K562 (cell line): Measurements from ENCODE around the gene PRCC. TPM values are rescaled to one million over a fixed set of nuclear protein-coding genes. Genes with fewer than 3 reads are reported as not detected.
A peak's percentile ranks its signal among the peaks of the same experiment; 100 is the strongest.

ENCODE experiments used
- ATAC-seq: fragments of 200-7000 bp; cut with Tn5 transposase; 3 replicates; pipeline ENCODE4 v1.9.1; 2020; ENCODE audit warnings: moderate library complexity
- BruUV-seq: library from RNA; stranded (reverse); fragments of 400-500 nt; replicated peaks from 2 replicates; lab custom pipeline; 2021; lab: Mats Ljungman, UMichigan
- CTCF ChIA-PET: fragments of 300-600 bp; formaldehyde crosslinking; extraction: SDS; loops from one replicate; lab custom pipeline; 2021; ENCODE audit warnings: low intra/inter-chr PET ratio; lab: Yijun Ruan, JAX
- POLR2A ChIA-PET: fragments of 300-600, 350-650 bp; sonication (Branson Sonifier 250); formaldehyde crosslinking; extraction: SDS; loops from one replicate; lab custom pipeline; 2021; ENCODE audit warnings: antibody characterized with exemption, inconsistent platforms; lab: Yijun Ruan, JAX
- DNase-seq, 4 experiments: peaks; one replicate each; pipeline versions ENCODE4 v3.0.0 to v3.0.0-alpha.2; 2011 to 2018; ENCODE audit warnings: low spot score in 3 of 4, mixed read lengths in 3 of 4; ENCODE audit errors: extremely low read depth in 1 of 4
- FAIRE-seq: peaks from 2 replicates; lab custom pipeline; 2011; peaks lifted over from hg19 to GRCh38; lab: Jason Lieb, UNC
- H2AFZ ChIP-seq: 2 replicates; pipeline ENCODE4 v1.6.0; 2011; ENCODE audit warnings: low read depth, low read length, control low read depth, inconsistent platforms
- H3K27ac ChIP-seq: fragments of 200-600 bp; 3 replicates; pipeline ENCODE4 v1.8.0; 2011; ENCODE audit warnings: low read depth, mild to moderate bottlenecking, control low read depth, inconsistent platforms, low read length, moderate library complexity, mixed read lengths; ENCODE audit errors: extremely low read depth
- H3K27me3 ChIP-seq, 2 experiments: fragments of 300-600 bp in 1 of 2; 2 replicates in 1 of 2; 3 replicates in 1 of 2; pipeline versions ENCODE4 v1.6.0 to v1.8.0; 2011; ENCODE audit warnings: inconsistent platforms in 2 of 2, low read length in 2 of 2, mild to moderate bottlenecking in 1 of 2, mixed read lengths in 1 of 2, moderate library complexity in 1 of 2; ENCODE audit not compliant: control insufficient read depth in 2 of 2, insufficient read depth in 2 of 2
- H3K36me3 ChIP-seq: fragments of 300-600 bp; 3 replicates; pipeline ENCODE4 v1.8.0; 2011; ENCODE audit warnings: mild to moderate bottlenecking, low read length, inconsistent platforms; ENCODE audit not compliant: control insufficient read depth, insufficient read depth
- H3K4me1 ChIP-seq, 2 experiments: fragments of 200-600 bp in 1 of 2; replicated peaks in 1 of 2; 2 replicates in 1 of 2; 3 replicates in 1 of 2; pipeline versions ENCODE4 v1.5.1 to v1.8.0; 2011; ENCODE audit warnings: inconsistent platforms in 2 of 2, low read length in 2 of 2, mild to moderate bottlenecking in 1 of 2, mixed read lengths in 1 of 2, moderate library complexity in 1 of 2; ENCODE audit not compliant: control insufficient read depth in 2 of 2, insufficient read depth in 2 of 2
- H3K4me2 ChIP-seq: 2 replicates; pipeline ENCODE4 v1.6.1; 2011; ENCODE audit warnings: low read length, control low read depth, inconsistent platforms, mixed read lengths; ENCODE audit not compliant: insufficient read depth
- H3K4me3 ChIP-seq: fragments of 200-600 bp; sonication (generic), shearing (Covaris generic); 2 replicates; pipeline ENCODE4 v1.5.1; 2016; ENCODE audit warnings: control low read depth, inconsistent platforms
- H3K79me2 ChIP-seq: fragments of 200-600 bp; 3 replicates; pipeline ENCODE4 v1.8.0; 2011; ENCODE audit warnings: low read length, inconsistent platforms; ENCODE audit not compliant: control insufficient read depth, insufficient read depth
- H3K9ac ChIP-seq, 2 experiments: 2 replicates each; pipeline versions ENCODE4 v1.6.0 to v1.6.1; 2011; ENCODE audit warnings: low read depth in 2 of 2, low read length in 2 of 2, control low read depth in 1 of 2, inconsistent platforms in 1 of 2, mild to moderate bottlenecking in 1 of 2, mixed read lengths in 1 of 2; ENCODE audit not compliant: insufficient read depth in 1 of 2
- H3K9me1 ChIP-seq: one replicate; pipeline ENCODE4 v1.6.0; 2011; ENCODE audit warnings: inconsistent platforms, mild to moderate bottlenecking, low read length, moderate library complexity; ENCODE audit not compliant: control insufficient read depth, insufficient read depth
- H3K9me3 ChIP-seq: replicated peaks from 2 replicates; pipeline ENCODE4 v1.5.1; 2011; ENCODE audit warnings: low read depth, low read length, inconsistent platforms; ENCODE audit not compliant: control insufficient read depth, insufficient read depth
- H4K20me1 ChIP-seq: replicated peaks from 2 replicates; pipeline ENCODE4 v1.6.1; 2011; ENCODE audit warnings: low read length, inconsistent platforms, mixed read lengths; ENCODE audit not compliant: control insufficient read depth, insufficient read depth
- ARID2 ChIP-seq: fragments of 450-650 bp; IDR thresholded peaks from 2 replicates; pipeline ENCODE4 v1.6.1; 2017; ENCODE audit warnings: antibody characterized with exemption, mild to moderate bottlenecking
- POLR2A ChIP-seq: fragments of 450-650 bp; conservative IDR thresholded peaks from 2 replicates; pipeline ENCODE4 v1.6.1; 2016
- POLR2AphosphoS5 ChIP-seq: IDR thresholded peaks from 2 replicates; pipeline ENCODE4 v1.6.1; 2011; ENCODE audit warnings: mild to moderate bottlenecking, low read depth, low read length, moderate library complexity; ENCODE audit not compliant: control insufficient read depth, insufficient read depth
- RAD21 ChIP-seq, 2 experiments: fragments of 250-450 bp in 1 of 2; fragments of 450-650 bp in 1 of 2; sonication (Bioruptor Pico) in 1 of 2; formaldehyde crosslinking in 1 of 2; IDR thresholded peaks in 1 of 2; conservative IDR thresholded peaks in 1 of 2; 2 replicates each; pipeline versions ENCODE4 v1.4.0 to v1.8.0; 2020 to 2022; ENCODE audit warnings: mild to moderate bottlenecking in 2 of 2, moderate library complexity in 1 of 2
- SUPT5H ChIP-seq: fragments of 450-650 bp; IDR thresholded peaks from 2 replicates; pipeline ENCODE4 v1.6.1; 2016
- WGBS: fragments of 100-300 bp; shearing (Covaris generic); methylation state at CpG from one replicate; pipeline ENCODE4 v1.1.6; 2016; ENCODE audit warnings: low coverage, mixed read lengths; ENCODE audit not compliant: insufficient coverage; ENCODE audit errors: missing lambda C conversion rate; 5-methylcytosine and 5-hydroxymethylcytosine counted together
- in situ Hi-C: fragments of 300-500 bp; cut with MboI; formaldehyde crosslinking; loops from 4 replicates; pipeline ENCODE4 v1.15.0; 2018; ENCODE audit warnings: inconsistent platforms, mixed read lengths
- intact Hi-C: fragments of 100-400 bp; cut with micrococcal nuclease; formaldehyde crosslinking; loops from 2 replicates; pipeline ENCODE4 v1.14.2; 2022
- polyA plus RNA-seq, 8 experiments: library from polyadenylated mRNA; depleted of rRNA in 4 of 8; stranded (reverse) in 5 of 8; unstranded in 3 of 8; fragments of >200 nt; fragmentation: Nextera tagmentation in 2 of 8; fragmentation: Illumina TruSeq in 1 of 8; extraction: Ambion mirVana in 2 of 8; extraction: Trizol in 1 of 8; gene quantifications; 2 replicates each; pipeline versions ENCODE4 v1.2.1 to v1.2.3, GENCODE V29; 2011 to 2014; ENCODE audit warnings: inconsistent platforms in 1 of 8, missing spikeins in 1 of 8
- total RNA-seq, 7 experiments: library from RNA; depleted of rRNA in 6 of 7; stranded (reverse); fragments of >200 nt in 6 of 7; fragmentation: Illumina TruSeq in 2 of 7; extraction: Trizol in 2 of 7; gene quantifications; 2 replicates each; pipeline versions ENCODE4 v1.2.1 to v1.2.3, GENCODE V29; 2011 to 2021; ENCODE audit warnings: low replicate concordance in 1 of 7
- TF ChIP-seq, protein P1 (sequence below), 2 experiments: fragments of 450-650 bp; formaldehyde crosslinking in 1 of 2; IDR thresholded peaks; 2 replicates each; pipeline versions ENCODE4 v1.4.0 to v1.6.1; 2014 to 2020; ENCODE audit warnings: mild to moderate bottlenecking in 2 of 2, borderline replicate concordance in 1 of 2, low read depth in 1 of 2
- TF ChIP-seq, protein P2 (sequence below): fragments of 450-650 bp; IDR thresholded peaks from 2 replicates; pipeline ENCODE4 v1.6.1; 2014; ENCODE audit warnings: low read depth, mild to moderate bottlenecking, moderate library complexity, borderline replicate concordance

Gene PRCC
- total and polyA plus RNA-seq, 9 of the 15 experiments (the other 6 are each of a cell fraction or from before 2014, with no cell fraction given) = 23.9 to 201 (median 41.1) TPM

DNA sequence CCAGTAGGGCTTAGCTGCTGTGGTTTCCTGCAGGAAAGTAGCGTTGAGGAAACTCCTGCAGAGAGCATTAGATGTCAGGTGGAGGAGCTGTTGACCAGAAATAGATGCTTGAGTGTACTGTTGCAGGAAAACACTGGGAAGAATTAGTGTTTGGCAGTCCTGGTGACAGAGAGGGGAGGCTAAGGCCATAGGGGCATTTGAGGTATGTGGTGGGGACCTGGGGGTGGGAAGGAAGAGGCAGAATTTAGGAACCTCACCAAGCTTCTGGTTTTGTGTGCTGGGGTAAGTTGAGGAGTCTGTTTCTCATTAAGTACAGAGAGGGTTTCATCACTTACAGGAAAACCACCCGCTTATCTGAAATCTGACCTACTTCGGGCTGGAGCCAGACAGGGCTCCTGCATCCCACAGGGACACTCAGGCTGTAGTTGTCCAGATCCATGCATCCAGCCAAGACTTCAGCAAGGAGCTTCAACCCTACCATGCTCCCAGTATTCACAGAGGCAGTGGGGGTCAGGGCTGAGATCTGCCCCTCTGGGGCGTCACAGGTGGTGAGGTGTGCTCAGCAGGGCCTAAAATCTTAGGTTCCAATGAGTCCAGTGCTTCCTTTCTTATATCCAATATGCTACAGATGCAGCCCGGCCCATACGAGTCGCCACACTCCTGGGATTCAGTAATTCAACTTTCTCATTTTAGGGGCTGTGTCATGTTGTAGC, 34.2 kb downstream of the PRCC start:
- H3K36me3 ChIP-seq = peaks cover 53% of the 10 kb centered on the region
- intact Hi-C loops (loop anchor here (2.0 kb wide), 1 partner anchor 75 kb away; no protein-coding TSS in a partner anchor), in situ Hi-C loops (loop anchor here (5.0 kb wide), 1 partner anchor 61 kb away; the partner anchor contains the start of gene NTRK1)
- no peaks in the 10 kb centered on the region for H3K9me1 ChIP-seq
- no peak overlapping the region for H3K4me3 ChIP-seq
- no peaks in the 10 kb centered on the region for H3K27me3 ChIP-seq
- no TSS peak for BruUV-seq
- FAIRE-seq (peak; percentile 52), ATAC-seq (peak; percentile 21), DNase-seq (no peak)
- ChIA-PET POLR2A (interaction anchor here (0.6 to 1.9 kb wide), 6 partner anchors 10 to 74 kb away, joined by 3 to 9 read pairs (median 4); partner anchors contain the start of genes ISG20L2, METTL25B and MRPL24), CTCF (interaction anchor here (0.5 to 2.1 kb wide), 3 partner anchors 59 to 288 kb away, joined by 4 to 8 read pairs (median 6); partner anchors contain the start of gene NTRK1)
- H3K9ac ChIP-seq = 0 out of 4 replicates have a peak overlapping the region, but pooled peaks of 1 of the 2 experiments have one; percentile 24
- no peaks in the 10 kb centered on the region for H3K79me2 ChIP-seq
- H3K4me2 ChIP-seq = no peak overlapping the region
- peaks cover 11% of the 10 kb centered on the region; the same call in 1 of the 2 replicates for H4K20me1 ChIP-seq
- H3K9me3 ChIP-seq = no peaks in the 10 kb centered on the region
- WGBS = 69% methylated on average over 7 of the region's 7 CpGs
- no peak overlapping the region for H2AFZ ChIP-seq
- H3K4me1 ChIP-seq = peaks cover 5 to 12% of the 10 kb centered on the region in 2 experiments; a peak in 4 of 5 replicates
- H3K27ac ChIP-seq = no peak overlapping the region
- TF ChIP-seq ARID2 = peak; percentile 18; the same call in 1 of the 2 replicates
- TF ChIP-seq, protein P1, sequence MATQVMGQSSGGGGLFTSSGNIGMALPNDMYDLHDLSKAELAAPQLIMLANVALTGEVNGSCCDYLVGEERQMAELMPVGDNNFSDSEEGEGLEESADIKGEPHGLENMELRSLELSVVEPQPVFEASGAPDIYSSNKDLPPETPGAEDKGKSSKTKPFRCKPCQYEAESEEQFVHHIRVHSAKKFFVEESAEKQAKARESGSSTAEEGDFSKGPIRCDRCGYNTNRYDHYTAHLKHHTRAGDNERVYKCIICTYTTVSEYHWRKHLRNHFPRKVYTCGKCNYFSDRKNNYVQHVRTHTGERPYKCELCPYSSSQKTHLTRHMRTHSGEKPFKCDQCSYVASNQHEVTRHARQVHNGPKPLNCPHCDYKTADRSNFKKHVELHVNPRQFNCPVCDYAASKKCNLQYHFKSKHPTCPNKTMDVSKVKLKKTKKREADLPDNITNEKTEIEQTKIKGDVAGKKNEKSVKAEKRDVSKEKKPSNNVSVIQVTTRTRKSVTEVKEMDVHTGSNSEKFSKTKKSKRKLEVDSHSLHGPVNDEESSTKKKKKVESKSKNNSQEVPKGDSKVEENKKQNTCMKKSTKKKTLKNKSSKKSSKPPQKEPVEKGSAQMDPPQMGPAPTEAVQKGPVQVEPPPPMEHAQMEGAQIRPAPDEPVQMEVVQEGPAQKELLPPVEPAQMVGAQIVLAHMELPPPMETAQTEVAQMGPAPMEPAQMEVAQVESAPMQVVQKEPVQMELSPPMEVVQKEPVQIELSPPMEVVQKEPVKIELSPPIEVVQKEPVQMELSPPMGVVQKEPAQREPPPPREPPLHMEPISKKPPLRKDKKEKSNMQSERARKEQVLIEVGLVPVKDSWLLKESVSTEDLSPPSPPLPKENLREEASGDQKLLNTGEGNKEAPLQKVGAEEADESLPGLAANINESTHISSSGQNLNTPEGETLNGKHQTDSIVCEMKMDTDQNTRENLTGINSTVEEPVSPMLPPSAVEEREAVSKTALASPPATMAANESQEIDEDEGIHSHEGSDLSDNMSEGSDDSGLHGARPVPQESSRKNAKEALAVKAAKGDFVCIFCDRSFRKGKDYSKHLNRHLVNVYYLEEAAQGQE (IDR thresholded peaks at IDR 0.05; ENCODE audit: borderline replicate concordance) = peak; percentile 39; the same call in 1 of the 2 replicates
- TF ChIP-seq, protein P1 (CRISPR knock-in tag; IDR thresholded peaks at IDR 0.05; ENCODE audit: low read depth) = 0 out of 2 replicates have a peak, but pooled peaks have one; percentile 50
- TF ChIP-seq SUPT5H = peak; percentile 54; the same call in 1 of the 2 replicates
- TF ChIP-seq POLR2AphosphoS5 = peak; percentile 43
- peak; percentile 56 for TF ChIP-seq POLR2A
- TF ChIP-seq RAD21 (CRISPR knock-in tag; conservative IDR thresholded peaks at IDR 0.05 in 1 of 2, IDR thresholded peaks at IDR 0.05 in 1 of 2) = peak; percentile 25 to 50; a peak in 2 of 4 replicates
- TF ChIP-seq, protein P2, sequence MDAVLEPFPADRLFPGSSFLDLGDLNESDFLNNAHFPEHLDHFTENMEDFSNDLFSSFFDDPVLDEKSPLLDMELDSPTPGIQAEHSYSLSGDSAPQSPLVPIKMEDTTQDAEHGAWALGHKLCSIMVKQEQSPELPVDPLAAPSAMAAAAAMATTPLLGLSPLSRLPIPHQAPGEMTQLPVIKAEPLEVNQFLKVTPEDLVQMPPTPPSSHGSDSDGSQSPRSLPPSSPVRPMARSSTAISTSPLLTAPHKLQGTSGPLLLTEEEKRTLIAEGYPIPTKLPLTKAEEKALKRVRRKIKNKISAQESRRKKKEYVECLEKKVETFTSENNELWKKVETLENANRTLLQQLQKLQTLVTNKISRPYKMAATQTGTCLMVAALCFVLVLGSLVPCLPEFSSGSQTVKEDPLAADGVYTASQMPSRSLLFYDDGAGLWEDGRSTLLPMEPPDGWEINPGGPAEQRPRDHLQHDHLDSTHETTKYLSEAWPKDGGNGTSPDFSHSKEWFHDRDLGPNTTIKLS = no peak
